ENCODE data around the gene DCHS2.

DNA sequence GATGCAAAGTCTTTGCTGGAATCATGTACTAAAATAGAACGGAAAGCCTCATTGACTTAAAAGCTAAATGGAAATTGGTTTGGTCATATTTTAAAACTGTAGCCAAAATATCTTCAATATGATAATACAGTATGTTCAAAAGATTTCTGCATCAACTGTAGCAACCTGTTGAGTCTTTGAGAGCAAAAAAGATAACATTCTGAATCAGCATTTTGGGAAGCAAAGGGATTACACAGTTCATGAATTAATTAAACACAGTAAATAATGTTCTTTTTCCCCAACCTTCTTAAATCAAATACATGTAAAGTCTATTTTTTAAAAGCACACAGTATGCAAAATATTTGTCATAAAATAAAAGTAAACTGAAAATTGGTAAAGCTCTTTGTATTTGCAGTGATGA is 50.5 kb downstream of the DCHS2 start:
- TF ChIP-seq, protein P1, sequence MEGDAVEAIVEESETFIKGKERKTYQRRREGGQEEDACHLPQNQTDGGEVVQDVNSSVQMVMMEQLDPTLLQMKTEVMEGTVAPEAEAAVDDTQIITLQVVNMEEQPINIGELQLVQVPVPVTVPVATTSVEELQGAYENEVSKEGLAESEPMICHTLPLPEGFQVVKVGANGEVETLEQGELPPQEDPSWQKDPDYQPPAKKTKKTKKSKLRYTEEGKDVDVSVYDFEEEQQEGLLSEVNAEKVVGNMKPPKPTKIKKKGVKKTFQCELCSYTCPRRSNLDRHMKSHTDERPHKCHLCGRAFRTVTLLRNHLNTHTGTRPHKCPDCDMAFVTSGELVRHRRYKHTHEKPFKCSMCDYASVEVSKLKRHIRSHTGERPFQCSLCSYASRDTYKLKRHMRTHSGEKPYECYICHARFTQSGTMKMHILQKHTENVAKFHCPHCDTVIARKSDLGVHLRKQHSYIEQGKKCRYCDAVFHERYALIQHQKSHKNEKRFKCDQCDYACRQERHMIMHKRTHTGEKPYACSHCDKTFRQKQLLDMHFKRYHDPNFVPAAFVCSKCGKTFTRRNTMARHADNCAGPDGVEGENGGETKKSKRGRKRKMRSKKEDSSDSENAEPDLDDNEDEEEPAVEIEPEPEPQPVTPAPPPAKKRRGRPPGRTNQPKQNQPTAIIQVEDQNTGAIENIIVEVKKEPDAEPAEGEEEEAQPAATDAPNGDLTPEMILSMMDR (IDR thresholded peaks at IDR 0.05; ENCODE audit: borderline replicate concordance, extremely low read depth, low read length, poor library complexity, severe bottlenecking) = no peak
- TF ChIP-seq EZH2 (IDR thresholded peaks at IDR 0.05; ENCODE audit: borderline replicate concordance, low read depth, low read length, severe bottlenecking) = no peak
